CD14-positive monocyte (primary cell): Measurements from ENCODE around the gene ARMCX2. TPM values are rescaled to one million over a fixed set of nuclear protein-coding genes. Genes with fewer than 3 reads are reported as not detected.
A peak's percentile ranks its signal among the peaks of the same experiment; 100 is the strongest.

Experiments
- DNase-seq, 3 donors: peaks; one replicate each; pipeline ENCODE4 v3.0.0-alpha.2; 2011 to 2022
- H2AFZ ChIP-seq: 2 replicates; pipeline ENCODE4 v1.6.0; 2012; ENCODE audit warnings: mild to moderate bottlenecking, low read depth, low read length, inconsistent platforms; ENCODE audit not compliant: insufficient read depth, poor library complexity, severe bottlenecking
- H3K27ac ChIP-seq, 2 donors: 1 replicate in 1 of 2; 2 replicates in 1 of 2; pipeline ENCODE4 v1.5.1; 2012 to 2013; ENCODE audit warnings: low read length in 2 of 2, control low read depth in 1 of 2, inconsistent platforms in 1 of 2, low read depth in 1 of 2, mild to moderate bottlenecking in 1 of 2
- H3K27me3 ChIP-seq, 2 donors: one replicate each; pipeline versions ENCODE4 v1.6.0 to v1.6.1; 2011 to 2013; ENCODE audit warnings: low read length in 2 of 2; ENCODE audit not compliant: control insufficient read depth in 2 of 2, insufficient read depth in 2 of 2
- H3K36me3 ChIP-seq, 2 donors: replicated peaks in 1 of 2; 1 replicate in 1 of 2; 2 replicates in 1 of 2; pipeline versions ENCODE4 v1.5.1 to v1.6.1; 2012 to 2013; ENCODE audit warnings: low read length in 2 of 2, control low read depth in 1 of 2, inconsistent platforms in 1 of 2, mild to moderate bottlenecking in 1 of 2; ENCODE audit not compliant: insufficient read depth in 2 of 2, control insufficient read depth in 1 of 2
- H3K4me1 ChIP-seq, 2 donors: 1 replicate in 1 of 2; 2 replicates in 1 of 2; pipeline versions ENCODE4 v1.5.1 to v1.6.1; 2012 to 2013; ENCODE audit warnings: low read length in 2 of 2, control low read depth in 1 of 2, inconsistent platforms in 1 of 2, mild to moderate bottlenecking in 1 of 2, moderate library complexity in 1 of 2; ENCODE audit not compliant: insufficient read depth in 2 of 2, control insufficient read depth in 1 of 2
- H3K4me2 ChIP-seq: replicated peaks from 2 replicates; pipeline ENCODE3; 2012; ENCODE audit warnings: low read length, moderate library complexity, mild to moderate bottlenecking; ENCODE audit not compliant: poor library complexity, severe bottlenecking; ENCODE audit errors: extremely low read depth
- H3K4me3 ChIP-seq, 3 experiments: fragments of 200-600 bp in 1 of 3; sonication (generic) in 1 of 3; replicated peaks in 1 of 3; 1 replicate in 2 of 3; 2 replicates in 1 of 3; pipeline ENCODE4 v1.5.1; 2011 to 2013; ENCODE audit warnings: low read length in 3 of 3, mild to moderate bottlenecking in 3 of 3, control low read depth in 2 of 3, low read depth in 2 of 3, inconsistent platforms in 1 of 3, moderate library complexity in 1 of 3
- H3K79me2 ChIP-seq: 2 replicates; pipeline ENCODE4 v1.6.0; 2012; ENCODE audit warnings: mild to moderate bottlenecking, control low read depth, inconsistent platforms, low read length, moderate library complexity; ENCODE audit not compliant: insufficient read depth
- H3K9ac ChIP-seq: 2 replicates; pipeline ENCODE4 v1.6.0; 2017; ENCODE audit warnings: low read length, mild to moderate bottlenecking; ENCODE audit not compliant: insufficient read depth, poor library complexity, severe bottlenecking
- H3K9me3 ChIP-seq, 2 donors: replicated peaks in 1 of 2; 1 replicate in 1 of 2; 2 replicates in 1 of 2; pipeline versions ENCODE4 v1.5.1 to v1.6.1; 2012 to 2013; ENCODE audit warnings: low read length in 2 of 2, control low read depth in 1 of 2; ENCODE audit not compliant: control insufficient read depth in 1 of 2, insufficient read depth in 1 of 2
- H4K20me1 ChIP-seq: 2 replicates; pipeline ENCODE4 v1.6.0; 2012; ENCODE audit warnings: mild to moderate bottlenecking, low read length, control low read depth, moderate library complexity; ENCODE audit not compliant: insufficient read depth
- H3K27ac Mint-ChIP-seq, 7 donors: one replicate each; pipeline ENCODE4 v1.8.0; 2020; ENCODE audit warnings: mild to moderate bottlenecking in 7 of 7, mixed read lengths in 7 of 7, moderate library complexity in 6 of 7, inconsistent platforms in 2 of 7
- H3K27me3 Mint-ChIP-seq, 3 donors: one replicate each; pipeline ENCODE4 v1.8.0; 2021 to 2022; ENCODE audit warnings: low read depth in 3 of 3, mild to moderate bottlenecking in 3 of 3, mixed read lengths in 3 of 3, moderate library complexity in 3 of 3, inconsistent platforms in 1 of 3
- H3K36me3 Mint-ChIP-seq, 2 donors: one replicate each; pipeline ENCODE4 v1.8.0; 2020; ENCODE audit warnings: mixed read lengths in 2 of 2, inconsistent platforms in 1 of 2, mild to moderate bottlenecking in 1 of 2
- H3K4me1 Mint-ChIP-seq: one replicate; pipeline ENCODE4 v1.8.0; 2020; ENCODE audit warnings: mild to moderate bottlenecking, mixed read lengths
- H3K4me3 Mint-ChIP-seq, 2 donors: one replicate each; pipeline ENCODE4 v1.8.0; 2020; ENCODE audit warnings: mild to moderate bottlenecking in 2 of 2, mixed read lengths in 2 of 2, moderate library complexity in 1 of 2
- H3K9me3 Mint-ChIP-seq, 7 donors: one replicate each; pipeline ENCODE4 v1.8.0; 2020 to 2022; ENCODE audit warnings: mixed read lengths in 7 of 7, mild to moderate bottlenecking in 6 of 7, moderate library complexity in 6 of 7, inconsistent platforms in 2 of 7
- CTCF ChIP-seq: fragments of 200-600 bp; IDR thresholded peaks from one replicate; pipeline ENCODE4 v1.8.0; 2022; ENCODE audit warnings: antibody characterized with exemption, mild to moderate bottlenecking
- WGBS: methylation state at CpG from one replicate; pipeline ENCODE4 v1.1.5; 2013; ENCODE audit warnings: missing lambda C conversion rate; ENCODE audit not compliant: insufficient coverage; 5-methylcytosine and 5-hydroxymethylcytosine counted together
- intact Hi-C, 2 donors: fragments of 100-400 bp; cut with micrococcal nuclease; formaldehyde crosslinking; loops; one replicate each; pipeline versions ENCODE4 v1.15.0 to v1.15.1; 2023
- polyA plus RNA-seq, 3 donors: library from polyadenylated mRNA; depleted of rRNA in 1 of 3; unstranded in 2 of 3; stranded (reverse) in 1 of 3; fragments of 300-500 nt in 2 of 3; fragments of >200 nt in 1 of 3; fragmentation: Illumina TruSeq in 2 of 3; gene quantifications; 1 replicate in 2 of 3; 2 replicates in 1 of 3; pipeline ENCODE4 v1.2.3, GENCODE V29; 2012 to 2021

The ARMCX2 gene
- polyA plus RNA-seq, 3 donors: 0.27 to 0.63 (median 0.61) TPM

DNA sequence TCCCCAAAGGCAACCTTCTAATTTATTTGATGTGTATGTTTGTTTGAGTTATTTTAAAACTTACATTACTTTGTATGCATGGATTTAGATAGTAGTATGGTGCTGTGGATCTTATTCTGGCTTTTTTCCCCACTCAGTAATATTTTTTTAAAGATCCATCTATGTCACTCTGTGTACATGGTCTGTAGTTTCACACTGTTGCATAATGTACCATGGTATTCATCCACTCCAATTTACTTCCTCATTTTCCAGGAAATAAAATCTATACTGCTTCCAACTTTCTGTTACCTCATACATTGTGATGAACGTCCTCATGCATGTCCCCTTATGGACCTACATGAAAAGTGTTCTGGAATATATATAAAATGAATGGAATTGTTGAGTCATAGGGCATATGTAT, 17.6 kb downstream of the ARMCX2 start:
- H3K4me3 Mint-ChIP-seq: no peak overlapping the region
- Histone ChIP-seq H3K27ac (no peak overlapping the region), H3K9me3 (no peaks in the 10 kb centered on the region), H2AFZ (no peak overlapping the region), H3K27me3 (no peaks in the 10 kb centered on the region), H3K9ac (no peak overlapping the region), H3K36me3 (no peaks in the 10 kb centered on the region), H3K4me1 (peaks cover 15 to 21% of the 10 kb centered on the region in 2 donors), H3K4me2 (no peak overlapping the region), H4K20me1 (no peaks in the 10 kb centered on the region), H3K4me3 (no peak overlapping the region), H3K79me2 (no peaks in the 10 kb centered on the region)
- peak in 2 of 3 donors; percentile 47 to 60 for DNase-seq
- peaks cover 0 to 3% of the 10 kb centered on the region in 2 donors for H3K36me3 Mint-ChIP-seq
- peaks cover 0 to 1% (median 1%) of the 10 kb centered on the region in 3 donors for H3K27me3 Mint-ChIP-seq
- peaks cover 0 to 6% (median 0%) of the 10 kb centered on the region in 7 donors for H3K9me3 Mint-ChIP-seq
- no CpG with 5 or more reads among the region's 1 CpG for WGBS
- no peak for TF ChIP-seq CTCF
- intact Hi-C loops: no loop called here
- H3K4me1 Mint-ChIP-seq: peaks cover 13% of the 10 kb centered on the region
- peak overlapping the region in 1 of 7 donors; percentile 62 for H3K27ac Mint-ChIP-seq

GRCh38 chrX:101639583-101639982, 20.1 kb downstream of the ARMCX2 start:
- intact Hi-C loops: no loop called here
- TF ChIP-seq CTCF: no peak
- peaks cover 7 to 11% of the 10 kb centered on the region in 2 donors for H3K36me3 Mint-ChIP-seq
- Histone ChIP-seq H3K79me2 (no peaks in the 10 kb centered on the region), H3K9ac (no peak overlapping the region), H2AFZ (no peak overlapping the region), H3K27me3 (no peaks in the 10 kb centered on the region), H3K4me1 (peaks cover 15 to 21% of the 10 kb centered on the region in 2 donors), H3K4me3 (no peak overlapping the region), H3K36me3 (no peaks in the 10 kb centered on the region), H3K9me3 (no peaks in the 10 kb centered on the region), H3K4me2 (no peak overlapping the region), H3K27ac (no peak overlapping the region), H4K20me1 (no peaks in the 10 kb centered on the region)
- H3K9me3 Mint-ChIP-seq: peaks cover 0 to 6% (median 0%) of the 10 kb centered on the region in 7 donors
- H3K27me3 Mint-ChIP-seq: peaks cover 0 to 1% (median 0%) of the 10 kb centered on the region in 3 donors
- H3K4me1 Mint-ChIP-seq: peaks cover 13% of the 10 kb centered on the region
- H3K4me3 Mint-ChIP-seq: no peak overlapping the region
- peak overlapping the region in 1 of 7 donors; percentile 42 for H3K27ac Mint-ChIP-seq
- DNase-seq: no peak
